H9 (cell line): ENCODE data around the gene SLC2A4RG. TPM values are rescaled to one million over a fixed set of nuclear protein-coding genes. Genes with fewer than 3 reads are reported as not detected.
A peak's percentile ranks its signal among the peaks of the same experiment; 100 is the strongest.

Experiments
- DNase-seq: peaks from one replicate; pipeline ENCODE4 v3.0.0-alpha.2; 2017
- H2AFZ ChIP-seq: one replicate; pipeline ENCODE4 v1.6.1; 2013; ENCODE audit warnings: mild to moderate bottlenecking, low read length, control low read depth, moderate library complexity
- H2AK5ac ChIP-seq: 2 replicates; pipeline ENCODE4 v1.6.1; 2013; ENCODE audit warnings: low read length, control low read depth, mixed read lengths; ENCODE audit not compliant: insufficient read length
- H2BK120ac ChIP-seq: one replicate; pipeline ENCODE4 v1.6.1; 2013; ENCODE audit warnings: low read depth, mild to moderate bottlenecking, low read length, control low read depth, inconsistent platforms; ENCODE audit not compliant: poor library complexity, severe bottlenecking
- H2BK12ac ChIP-seq: 2 replicates; pipeline ENCODE4 v1.6.1; 2013; ENCODE audit warnings: low read length, control low read depth, mixed read lengths, low read depth; ENCODE audit not compliant: insufficient read length
- H2BK15ac ChIP-seq: 2 replicates; pipeline ENCODE4 v1.6.1; 2013; ENCODE audit warnings: low read depth, low read length, control low read depth
- H2BK20ac ChIP-seq: one replicate; pipeline ENCODE4 v1.6.1; 2013; ENCODE audit warnings: low read depth, mild to moderate bottlenecking, low read length, control low read depth, inconsistent platforms; ENCODE audit not compliant: poor library complexity, severe bottlenecking
- H2BK5ac ChIP-seq: 2 replicates; pipeline ENCODE4 v1.6.1; 2013; ENCODE audit warnings: low read length, control low read depth, mixed read lengths; ENCODE audit not compliant: insufficient read length
- H3K14ac ChIP-seq: 2 replicates; pipeline ENCODE4 v1.6.1; 2013; ENCODE audit warnings: low read length, control low read depth; ENCODE audit not compliant: insufficient read depth
- H3K18ac ChIP-seq: 2 replicates; pipeline ENCODE4 v1.6.1; 2013; ENCODE audit warnings: low read depth, mild to moderate bottlenecking, mixed read lengths, low read length, control low read depth; ENCODE audit not compliant: insufficient read length
- H3K23ac ChIP-seq: 2 replicates; pipeline ENCODE4 v1.6.1; 2013; ENCODE audit warnings: low read length, control low read depth, mixed read lengths, low read depth; ENCODE audit not compliant: insufficient read length
- H3K23me2 ChIP-seq: 2 replicates; pipeline ENCODE4 v1.6.1; 2013; ENCODE audit warnings: low read depth, mild to moderate bottlenecking, mixed read lengths, low read length, control low read depth; ENCODE audit not compliant: insufficient read length, poor library complexity, severe bottlenecking
- H3K27ac ChIP-seq: 2 replicates; pipeline ENCODE4 v1.5.1; 2013; ENCODE audit warnings: low read length, control low read depth, mixed read lengths, low read depth; ENCODE audit not compliant: insufficient read length
- H3K27me3 ChIP-seq: 2 replicates; pipeline ENCODE4 v1.6.1; 2013; ENCODE audit warnings: low read length, control low read depth, inconsistent platforms; ENCODE audit not compliant: insufficient read depth
- H3K4ac ChIP-seq: 2 replicates; pipeline ENCODE4 v1.6.1; 2013; ENCODE audit warnings: low read depth, mild to moderate bottlenecking, control low read depth, inconsistent platforms, low read length, moderate library complexity
- H3K4me1 ChIP-seq: 2 replicates; pipeline ENCODE4 v1.6.1; 2013; ENCODE audit warnings: low read length, control low read depth, inconsistent platforms; ENCODE audit not compliant: insufficient read depth
- H3K4me2 ChIP-seq: 2 replicates; pipeline ENCODE4 v1.6.1; 2013; ENCODE audit warnings: low read length, control low read depth, mixed read lengths; ENCODE audit not compliant: insufficient read length, insufficient read depth
- H3K56ac ChIP-seq: 2 replicates; pipeline ENCODE4 v1.6.1; 2013; ENCODE audit warnings: low read depth, mild to moderate bottlenecking, mixed read lengths, low read length, control low read depth; ENCODE audit not compliant: insufficient read length
- H3K79me1 ChIP-seq: 2 replicates; pipeline ENCODE4 v1.6.1; 2013; ENCODE audit warnings: low read depth, mild to moderate bottlenecking, moderate library complexity, low read length, control low read depth, inconsistent platforms; ENCODE audit not compliant: insufficient read depth, poor library complexity, severe bottlenecking
- H3K79me2 ChIP-seq: 2 replicates; pipeline ENCODE4 v1.6.1; 2013; ENCODE audit warnings: low read length, control low read depth, inconsistent platforms; ENCODE audit not compliant: insufficient read depth
- H3K9ac ChIP-seq: 2 replicates; pipeline ENCODE4 v1.6.1; 2013; ENCODE audit warnings: low read length, control low read depth, mixed read lengths; ENCODE audit not compliant: insufficient read length; ENCODE audit errors: extremely low read depth
- H3K9me3 ChIP-seq: one replicate; pipeline ENCODE4 v1.6.1; 2013; ENCODE audit warnings: low read depth, low read length, inconsistent platforms; ENCODE audit not compliant: control insufficient read depth
- H3T11ph ChIP-seq: one replicate; pipeline ENCODE4 v1.6.1; 2013; ENCODE audit warnings: mild to moderate bottlenecking, low read length, control low read depth, inconsistent platforms
- H4K20me1 ChIP-seq: one replicate; pipeline ENCODE4 v1.6.1; 2013; ENCODE audit not compliant: control insufficient read depth, insufficient read length, insufficient read depth
- H4K5ac ChIP-seq: 2 replicates; pipeline ENCODE4 v1.6.1; 2013; ENCODE audit warnings: low read depth, mild to moderate bottlenecking, mixed read lengths, low read length, control low read depth; ENCODE audit not compliant: insufficient read length
- H4K8ac ChIP-seq: replicated peaks from 2 replicates; pipeline ENCODE4 v1.6.1; 2013; ENCODE audit warnings: low read length, control low read depth, mixed read lengths, low read depth; ENCODE audit not compliant: insufficient read length
- H4K91ac ChIP-seq: 2 replicates; pipeline ENCODE4 v1.6.1; 2013; ENCODE audit warnings: low read depth, mild to moderate bottlenecking, moderate library complexity, mixed read lengths, low read length, control low read depth; ENCODE audit not compliant: insufficient read length
- H3K27ac Mint-ChIP-seq, 3 experiments: 2 replicates in 2 of 3; 3 replicates in 1 of 3; pipeline ENCODE4 v1.8.0; 2020 to 2021; ENCODE audit warnings: mixed read lengths in 3 of 3, mild to moderate bottlenecking in 1 of 3, moderate library complexity in 1 of 3
- H3K27me3 Mint-ChIP-seq: 2 replicates; pipeline ENCODE4 v1.8.0; 2021; ENCODE audit warnings: low read depth, mild to moderate bottlenecking, moderate library complexity, mixed read lengths
- H3K36me3 Mint-ChIP-seq, 3 experiments: 2 replicates in 2 of 3; 3 replicates in 1 of 3; pipeline ENCODE4 v1.8.0; 2020 to 2021; ENCODE audit warnings: low read depth in 3 of 3, mixed read lengths in 3 of 3; ENCODE audit not compliant: insufficient read depth in 1 of 3
- H3K4me1 Mint-ChIP-seq, 2 experiments: 2 replicates each; pipeline ENCODE4 v1.8.0; 2020; ENCODE audit warnings: mixed read lengths in 2 of 2
- H3K4me3 Mint-ChIP-seq, 2 experiments: 2 replicates in 1 of 2; 3 replicates in 1 of 2; pipeline ENCODE4 v1.8.0; 2020 to 2021; ENCODE audit warnings: mild to moderate bottlenecking in 2 of 2, mixed read lengths in 2 of 2, moderate library complexity in 1 of 2
- H3K9me3 Mint-ChIP-seq, 2 experiments: 2 replicates in 1 of 2; 3 replicates in 1 of 2; pipeline ENCODE4 v1.8.0; 2020; ENCODE audit warnings: mild to moderate bottlenecking in 2 of 2, mixed read lengths in 2 of 2, moderate library complexity in 1 of 2
- WGBS: extraction: QIAGEN DNeasy Blood & Tissue Kit; methylation state at CpG from one replicate; pipeline ENCODE4 v1.1.7; 2013; ENCODE audit warnings: missing lambda C conversion rate, low lambda C conversion rate, mixed read lengths; ENCODE audit not compliant: insufficient read length; ENCODE audit errors: extremely low coverage; 5-methylcytosine and 5-hydroxymethylcytosine counted together
- total RNA-seq: library from RNA; stranded (reverse); gene quantifications from 2 replicates; pipeline ENCODE4 v1.2.1, GENCODE V29; 2021
- TF ChIP-seq, protein P1 (sequence below): fragments of 200-600 bp; sonication (generic); conservative IDR thresholded peaks from 3 replicates; pipeline ENCODE4 v1.8.0; 2021; ENCODE audit warnings: antibody characterized with exemption, mild to moderate bottlenecking

Gene SLC2A4RG
- total RNA-seq, 1 experiment from 2014 or later, result 43.9 TPM

DNA sequence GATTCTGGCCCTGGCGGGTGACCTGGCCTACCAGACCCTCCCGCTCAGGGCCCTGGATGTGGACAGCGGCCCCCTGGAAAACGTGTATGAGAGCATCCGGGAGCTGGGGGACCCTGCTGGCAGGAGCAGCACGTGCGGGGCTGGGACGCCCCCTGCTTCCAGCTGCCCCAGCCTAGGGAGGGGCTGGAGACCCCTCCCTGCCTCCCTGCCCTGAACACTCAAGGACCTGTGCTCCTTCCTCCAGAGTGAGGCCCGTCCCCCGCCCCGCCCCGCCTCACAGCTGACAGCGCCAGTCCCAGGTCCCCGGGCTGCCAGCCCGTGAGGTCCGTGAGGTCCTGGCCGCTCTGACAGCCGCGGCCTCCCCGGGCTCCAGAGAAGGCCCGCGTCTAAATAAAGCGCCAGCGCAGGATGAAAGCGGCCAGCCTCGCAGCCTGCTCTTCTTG, 868 bp upstream of the SLC2A4RG start:
- Histone ChIP-seq H2AK5ac (no peak overlapping the region), H3K27ac (no peak overlapping the region), H3K4me2 (peak overlapping the region; percentile 37), H3K9me3 (no peaks in the 10 kb centered on the region), H3T11ph (no peak overlapping the region), H3K27me3 (no peaks in the 10 kb centered on the region), H4K5ac (no peak overlapping the region), H2BK12ac (no peak overlapping the region), H3K14ac (no peak overlapping the region), H2BK20ac (no peak overlapping the region), H2BK120ac (no peak overlapping the region), H3K9ac (no peak overlapping the region), H3K79me2 (no peaks in the 10 kb centered on the region), H3K23ac (no peak overlapping the region), H3K4me1 (no peaks in the 10 kb centered on the region), H2BK15ac (no peak overlapping the region), H3K56ac (no peak overlapping the region), H3K23me2 (peaks cover 9% of the 10 kb centered on the region), H3K4ac (no peak overlapping the region), H4K91ac (no peak overlapping the region), H3K18ac (no peak overlapping the region), H2BK5ac (no peak overlapping the region), H4K20me1 (no peaks in the 10 kb centered on the region), H2AFZ (no peak overlapping the region), H3K79me1 (no peaks in the 10 kb centered on the region), H4K8ac (no peak overlapping the region)
- H3K9me3 Mint-ChIP-seq, result no peaks in the 10 kb centered on the region
- peaks cover 0 to 2% of the 10 kb centered on the region in 2 experiments; a peak in 1 of 4 replicates for H3K4me1 Mint-ChIP-seq
- peak overlapping the region; percentile 14 to 17; a peak in 2 of 5 replicates for H3K4me3 Mint-ChIP-seq
- DNase-seq, result peak; percentile 79
- TF ChIP-seq, protein P1, sequence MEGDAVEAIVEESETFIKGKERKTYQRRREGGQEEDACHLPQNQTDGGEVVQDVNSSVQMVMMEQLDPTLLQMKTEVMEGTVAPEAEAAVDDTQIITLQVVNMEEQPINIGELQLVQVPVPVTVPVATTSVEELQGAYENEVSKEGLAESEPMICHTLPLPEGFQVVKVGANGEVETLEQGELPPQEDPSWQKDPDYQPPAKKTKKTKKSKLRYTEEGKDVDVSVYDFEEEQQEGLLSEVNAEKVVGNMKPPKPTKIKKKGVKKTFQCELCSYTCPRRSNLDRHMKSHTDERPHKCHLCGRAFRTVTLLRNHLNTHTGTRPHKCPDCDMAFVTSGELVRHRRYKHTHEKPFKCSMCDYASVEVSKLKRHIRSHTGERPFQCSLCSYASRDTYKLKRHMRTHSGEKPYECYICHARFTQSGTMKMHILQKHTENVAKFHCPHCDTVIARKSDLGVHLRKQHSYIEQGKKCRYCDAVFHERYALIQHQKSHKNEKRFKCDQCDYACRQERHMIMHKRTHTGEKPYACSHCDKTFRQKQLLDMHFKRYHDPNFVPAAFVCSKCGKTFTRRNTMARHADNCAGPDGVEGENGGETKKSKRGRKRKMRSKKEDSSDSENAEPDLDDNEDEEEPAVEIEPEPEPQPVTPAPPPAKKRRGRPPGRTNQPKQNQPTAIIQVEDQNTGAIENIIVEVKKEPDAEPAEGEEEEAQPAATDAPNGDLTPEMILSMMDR, result no peak
- H3K27ac Mint-ChIP-seq, result no peak overlapping the region
- H3K27me3 Mint-ChIP-seq, result no peaks in the 10 kb centered on the region; the same call in 1 of the 2 replicates
- H3K36me3 Mint-ChIP-seq, result peaks cover 5 to 19% (median 13%) of the 10 kb centered on the region in 3 experiments; a peak in 6 of 7 replicates
- no CpG with 5 or more reads among the region's 26 CpGs for WGBS
